HepG2 (cell line): ENCODE results near the gene CDYL. TPM values are rescaled to one million over a fixed set of nuclear protein-coding genes. Genes with fewer than 3 reads are reported as not detected.
A peak's percentile ranks its signal among the peaks of the same experiment; 100 is the strongest.

Source experiments
- ATAC-seq: fragments of 200-7000 bp; cut with Tn5 transposase; 3 replicates; pipeline ENCODE4 v1.9.1; 2020; ENCODE audit warnings: mild to moderate bottlenecking, moderate library complexity
- BruUV-seq: library from RNA; stranded (reverse); fragments of 400-500 nt; replicated peaks from 2 replicates; lab custom pipeline; 2021; lab: Mats Ljungman, UMichigan
- CTCF ChIA-PET: fragments of 300-600 bp; formaldehyde crosslinking; extraction: SDS; loops from one replicate; lab custom pipeline; 2021; ENCODE audit warnings: low total read pairs, inconsistent platforms, low intra/inter-chr PET ratio; lab: Yijun Ruan, JAX
- POLR2A ChIA-PET: fragments of 350-600 bp; sonication (Branson Sonifier 250); formaldehyde crosslinking; loops from one replicate; lab custom pipeline; 2020; ENCODE audit warnings: antibody characterized with exemption, inconsistent platforms; lab: Yijun Ruan, JAX
- DNase-seq: peaks from one replicate; pipeline ENCODE4 v3.0.0-alpha.2; 2015; ENCODE audit warnings: low spot score
- FAIRE-seq: peaks from 3 replicates; lab custom pipeline; 2011; peaks lifted over from hg19 to GRCh38; lab: Jason Lieb, UNC
- H2AFZ ChIP-seq: one replicate; pipeline ENCODE4 v1.6.1; 2011; ENCODE audit warnings: low read length, inconsistent platforms
- H3K27ac ChIP-seq: fragments of 300-600 bp; 3 replicates; pipeline ENCODE4 v1.8.0; 2011; ENCODE audit warnings: mixed run types, mild to moderate bottlenecking, mixed read lengths, low read length, inconsistent platforms; ENCODE audit not compliant: insufficient read depth; ENCODE audit errors: extremely low read length
- H3K27me3 ChIP-seq, 2 experiments: fragments of 200-600 bp in 1 of 2; 2 replicates in 1 of 2; 3 replicates in 1 of 2; pipeline versions ENCODE4 v1.6.0 to v1.8.0; 2011; ENCODE audit warnings: low read length in 2 of 2, mild to moderate bottlenecking in 2 of 2, moderate library complexity in 2 of 2, inconsistent platforms in 1 of 2; ENCODE audit not compliant: insufficient read depth in 2 of 2, control insufficient read depth in 1 of 2
- H3K36me3 ChIP-seq, 2 experiments: fragments of 200-600 bp in 1 of 2; replicated peaks in 1 of 2; 2 replicates in 1 of 2; 3 replicates in 1 of 2; pipeline versions ENCODE4 v1.5.1 to v1.8.0; 2011; ENCODE audit warnings: low read length in 2 of 2, inconsistent platforms in 1 of 2; ENCODE audit not compliant: insufficient read depth in 2 of 2, control insufficient read depth in 1 of 2
- H3K4me1 ChIP-seq: 2 replicates; pipeline ENCODE4 v1.5.1; 2012; ENCODE audit warnings: low read length, inconsistent platforms; ENCODE audit not compliant: insufficient read depth
- H3K4me2 ChIP-seq: 2 replicates; pipeline ENCODE4 v1.6.0; 2011; ENCODE audit warnings: low read depth, low read length, inconsistent platforms
- H3K4me3 ChIP-seq, 3 experiments: fragments of 200-600 bp in 1 of 3; sonication (generic), shearing (Covaris generic) in 1 of 3; replicated peaks in 1 of 3; 2 replicates each; pipeline ENCODE4 v1.5.1; 2011 to 2016; ENCODE audit warnings: low read length in 3 of 3, inconsistent platforms in 2 of 3, low read depth in 2 of 3, mild to moderate bottlenecking in 2 of 3, control low read depth in 1 of 3, mixed read lengths in 1 of 3; ENCODE audit not compliant: insufficient read depth in 1 of 3
- H3K79me2 ChIP-seq: one replicate; pipeline ENCODE4 v1.6.1; 2011; ENCODE audit warnings: low read length, inconsistent platforms; ENCODE audit not compliant: insufficient read depth
- H3K9ac ChIP-seq: 2 replicates; pipeline ENCODE4 v1.6.0; 2011; ENCODE audit warnings: mild to moderate bottlenecking, low read depth, low read length, inconsistent platforms; ENCODE audit not compliant: insufficient read depth
- H3K9me3 ChIP-seq: 2 replicates; pipeline ENCODE4 v1.5.1; 2012; ENCODE audit warnings: mild to moderate bottlenecking, low read length
- H4K20me1 ChIP-seq: 2 replicates; pipeline ENCODE4 v1.6.0; 2011; ENCODE audit warnings: inconsistent platforms, mild to moderate bottlenecking, low read length, moderate library complexity; ENCODE audit not compliant: insufficient read depth
- CEBPB ChIP-seq: IDR thresholded peaks from 2 replicates; pipeline ENCODE4 v1.6.1; 2011; ENCODE audit warnings: low read depth, low read length, improper control_type of control experiment, borderline replicate concordance
- HNRNPH1 ChIP-seq: fragments of 200-400 bp; formaldehyde crosslinking; optimal IDR thresholded peaks from 2 replicates; pipeline ENCODE3; 2017; ENCODE audit warnings: mild to moderate bottlenecking, low read depth, low read length
- HOXA9 ChIP-seq: sonication (generic); formaldehyde crosslinking; IDR thresholded peaks from 2 replicates; pipeline ENCODE4 v1.8.1; 2022; ENCODE audit warnings: missing genetic modification reagents, mild to moderate bottlenecking, moderate library complexity, borderline replicate concordance
- NR2F2 ChIP-seq: IDR thresholded peaks from 2 replicates; pipeline ENCODE4 v1.6.1; 2012; ENCODE audit warnings: low read depth, inconsistent platforms, borderline replicate concordance
- RORA ChIP-seq: sonication (generic); formaldehyde crosslinking; IDR thresholded peaks from 2 replicates; pipeline ENCODE4 v1.5.0; 2020; ENCODE audit warnings: mild to moderate bottlenecking, missing genetic modification reagents, moderate library complexity
- YEATS4 ChIP-seq: sonication (generic); formaldehyde crosslinking; IDR thresholded peaks from 2 replicates; pipeline ENCODE4 v1.4.0; 2020; ENCODE audit warnings: missing genetic modification reagents, borderline replicate concordance
- ZNF792 ChIP-seq: IDR thresholded peaks from 2 replicates; pipeline ENCODE4 v1.6.1; 2016
- WGBS: methylation state at CpG from one replicate; pipeline ENCODE4 v1.1.6; 2017; ENCODE audit warnings: low lambda C conversion rate; 5-methylcytosine and 5-hydroxymethylcytosine counted together
- in situ Hi-C: cut with HindIII; loops from 2 replicates; pipeline ENCODE4 v1.10.0; 2017; ENCODE audit warnings: low pct_unique_long_range_greater_than_20kb; ENCODE audit not compliant: extremely low pct_ligation_motif_present
- intact Hi-C: fragments of 100-400 bp; cut with micrococcal nuclease; formaldehyde crosslinking; loops from one replicate; pipeline ENCODE4 v1.10.0; 2022; ENCODE audit not compliant: unreplicated experiment
- polyA plus RNA-seq, 8 experiments: library from polyadenylated mRNA; depleted of rRNA in 3 of 8; stranded (reverse) in 7 of 8; unstranded in 1 of 8; fragments of >200 nt; fragmentation: Illumina TruSeq in 4 of 8; extraction: Trizol in 4 of 8; gene quantifications; 2 replicates each; pipeline versions ENCODE4 v1.2.1 to v1.2.3, GENCODE V29; 2011 to 2016; ENCODE audit warnings: low read depth in 4 of 8, missing spikeins in 1 of 8, mixed read lengths in 1 of 8; ENCODE audit not compliant: insufficient read depth in 1 of 8
- total RNA-seq, 5 experiments: library from RNA; depleted of rRNA; stranded (reverse); fragments of >200 nt; fragmentation: Illumina TruSeq; extraction: Trizol; gene quantifications; 2 replicates each; pipeline ENCODE4 v1.2.3, GENCODE V29; 2016; ENCODE audit warnings: low read depth in 1 of 5
- TF ChIP-seq, protein P1 (sequence below): conservative IDR thresholded peaks from 2 replicates; pipeline ENCODE4 v1.6.1; 2018; ENCODE audit warnings: missing genetic modification reagents
- TF ChIP-seq, protein P2 (sequence below): sonication (generic); formaldehyde crosslinking; IDR thresholded peaks from 2 replicates; pipeline ENCODE4 v1.4.0; 2020; ENCODE audit warnings: missing genetic modification reagents, low read depth, mild to moderate bottlenecking, borderline replicate concordance

Gene CDYL
- total and polyA plus RNA-seq, 2 of the 13 experiments (the other 11 are each of a cell fraction or from before 2014, with no cell fraction given): 22.8 to 105 TPM

DNA sequence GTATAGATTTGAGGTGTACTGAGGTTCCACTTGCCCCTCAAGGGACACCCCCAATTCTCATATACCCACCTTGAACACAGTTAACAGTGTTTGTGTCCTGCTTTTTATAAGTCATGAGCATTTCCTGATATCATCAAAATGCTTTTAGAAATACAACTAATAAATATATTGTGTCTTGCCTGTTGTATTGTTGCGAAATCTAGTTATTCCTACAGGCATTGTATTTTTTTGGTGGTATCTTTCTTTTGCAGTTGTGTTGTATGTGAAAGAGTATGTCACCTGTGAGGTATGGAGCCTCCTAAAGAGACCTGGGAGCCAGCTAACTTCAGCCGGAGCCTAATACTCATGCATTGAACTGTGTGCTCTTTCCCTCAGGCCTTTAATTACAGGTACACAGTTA, 40.7 kb downstream of the CDYL start:
- ATAC-seq (no peak; the same call in 2 of the 3 replicates), DNase-seq (no peak), FAIRE-seq (no peak)
- H3K27ac ChIP-seq: no peak overlapping the region
- POLR2A ChIA-PET: no interaction called here
- H3K79me2 ChIP-seq: peaks cover 75% of the 10 kb centered on the region
- no peaks in the 10 kb centered on the region for H3K9me3 ChIP-seq
- TF ChIP-seq RORA (CRISPR knock-in tag) (no peak), CEBPB (peak; percentile 79; the same call in 1 of the 2 replicates)
- CTCF ChIA-PET: no interaction called here
- 95% methylated on average over 2 of the region's 2 CpGs for WGBS
- no peak overlapping the region for H2AFZ ChIP-seq
- BruUV-seq: no TSS peak
- no peaks in the 10 kb centered on the region for H3K36me3 ChIP-seq
- in situ Hi-C loops: no loop called here
- H3K4me1 ChIP-seq: peaks cover 14% of the 10 kb centered on the region
- H4K20me1 ChIP-seq: peaks cover 5% of the 10 kb centered on the region; the same call in 1 of the 2 replicates
- H3K27me3 ChIP-seq: no peaks in the 10 kb centered on the region
- intact Hi-C loops: no loop called here
- no peak overlapping the region for H3K9ac ChIP-seq
- no peak overlapping the region for H3K4me3 ChIP-seq
- no peak overlapping the region for H3K4me2 ChIP-seq

- no TSS peak for BruUV-seq
- H3K4me2 ChIP-seq: no peak overlapping the region
- CTCF ChIA-PET: no interaction called here
- H3K9ac ChIP-seq: no peak overlapping the region
- no peaks in the 10 kb centered on the region for H3K27me3 ChIP-seq
- TF ChIP-seq NR2F2: no peak
- TF ChIP-seq, protein P1, sequence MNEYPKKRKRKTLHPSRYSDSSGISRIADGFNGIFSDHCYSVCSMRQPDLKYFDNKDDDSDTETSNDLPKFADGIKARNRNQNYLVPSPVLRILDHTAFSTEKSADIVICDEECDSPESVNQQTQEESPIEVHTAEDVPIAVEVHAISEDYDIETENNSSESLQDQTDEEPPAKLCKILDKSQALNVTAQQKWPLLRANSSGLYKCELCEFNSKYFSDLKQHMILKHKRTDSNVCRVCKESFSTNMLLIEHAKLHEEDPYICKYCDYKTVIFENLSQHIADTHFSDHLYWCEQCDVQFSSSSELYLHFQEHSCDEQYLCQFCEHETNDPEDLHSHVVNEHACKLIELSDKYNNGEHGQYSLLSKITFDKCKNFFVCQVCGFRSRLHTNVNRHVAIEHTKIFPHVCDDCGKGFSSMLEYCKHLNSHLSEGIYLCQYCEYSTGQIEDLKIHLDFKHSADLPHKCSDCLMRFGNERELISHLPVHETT (CRISPR knock-in tag): no peak
- TF ChIP-seq HNRNPH1: no peak
- TF ChIP-seq, protein P2, sequence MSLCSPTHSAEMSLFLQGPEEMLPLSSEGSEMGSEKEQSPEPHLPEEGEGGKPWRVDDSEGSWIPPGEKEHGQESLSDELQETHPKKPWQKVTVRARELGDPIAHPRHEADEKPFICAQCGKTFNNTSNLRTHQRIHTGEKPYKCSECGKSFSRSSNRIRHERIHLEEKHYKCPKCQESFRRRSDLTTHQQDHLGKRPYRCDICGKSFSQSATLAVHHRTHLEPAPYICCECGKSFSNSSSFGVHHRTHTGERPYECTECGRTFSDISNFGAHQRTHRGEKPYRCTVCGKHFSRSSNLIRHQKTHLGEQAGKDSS: no peak
- TF ChIP-seq HOXA9 (CRISPR knock-in tag): no peak
- TF ChIP-seq ZNF792: no peak
- TF ChIP-seq YEATS4 (CRISPR knock-in tag): no peak
- peaks cover 71% of the 10 kb centered on the region for H3K79me2 ChIP-seq
- ATAC-seq: no peak
- H3K27ac ChIP-seq: no peak overlapping the region
- in situ Hi-C loops: no loop called here
- no peak overlapping the region for H3K4me3 ChIP-seq
- H4K20me1 ChIP-seq: peaks cover 5% of the 10 kb centered on the region; the same call in 1 of the 2 replicates
- no peak for FAIRE-seq
- 80% methylated on average over 4 of the region's 4 CpGs for WGBS
- intact Hi-C loops: no loop called here
- peaks cover 10% of the 10 kb centered on the region; the same call in 1 of the 2 replicates for H3K4me1 ChIP-seq
- H3K9me3 ChIP-seq: no peaks in the 10 kb centered on the region
- POLR2A ChIA-PET: no interaction called here
- H2AFZ ChIP-seq: no peak overlapping the region
- DNase-seq: no peak
- no peaks in the 10 kb centered on the region for H3K36me3 ChIP-seq
Observed at GRCh38 chr6:4817551-4817950, 41.3 kb downstream of the CDYL start.
